RWPE2 (cell line): ENCODE measurements around the gene ATG2B.

Source experiments
- ATAC-seq: fragments of 200-7000 bp; cut with Tn5 transposase; 3 replicates; pipeline ENCODE4 v1.9.1; 2021; ENCODE audit warnings: low read depth
- DNase-seq: peaks from one replicate; pipeline ENCODE4 v3.0.0-alpha.2; 2020; ENCODE audit warnings: low spot score
- H3K27ac ChIP-seq: fragments of 450-650 bp; 2 replicates; pipeline ENCODE4 v1.5.1; 2017; ENCODE audit warnings: mild to moderate bottlenecking; ENCODE audit not compliant: poor library complexity, severe bottlenecking
- H3K27me3 ChIP-seq: fragments of 250-450 bp; sonication (Bioruptor Pico); 2 replicates; pipeline ENCODE4 v1.5.1; 2021; ENCODE audit warnings: mild to moderate bottlenecking, moderate library complexity; ENCODE audit not compliant: insufficient read depth, poor library complexity, severe bottlenecking
- H3K36me3 ChIP-seq: fragments of 250-450 bp; sonication (Bioruptor Pico); 2 replicates; pipeline ENCODE4 v1.5.1; 2020; ENCODE audit warnings: low read depth, mild to moderate bottlenecking, moderate library complexity
- H3K4me1 ChIP-seq: fragments of 250-450 bp; sonication (Bioruptor Pico); 2 replicates; pipeline ENCODE4 v1.5.1; 2021; ENCODE audit warnings: mild to moderate bottlenecking, moderate library complexity; ENCODE audit not compliant: insufficient read depth, poor library complexity, severe bottlenecking
- H3K4me3 ChIP-seq: fragments of 250-450 bp; sonication (Bioruptor Pico); 2 replicates; pipeline ENCODE4 v1.5.1; 2021; ENCODE audit warnings: mild to moderate bottlenecking, moderate library complexity; ENCODE audit not compliant: severe bottlenecking
- H3K9me3 ChIP-seq: fragments of 250-450 bp; sonication (Bioruptor Pico); 2 replicates; pipeline ENCODE4 v1.5.1; 2021; ENCODE audit warnings: mild to moderate bottlenecking, moderate library complexity; ENCODE audit not compliant: severe bottlenecking
- CTCF ChIP-seq: fragments of 450-650 bp; IDR thresholded peaks from one replicate; pipeline ENCODE4 v1.5.1; 2017; ENCODE audit warnings: mild to moderate bottlenecking, moderate library complexity; ENCODE audit not compliant: poor library complexity, severe bottlenecking

Gene ATG2B

DNA sequence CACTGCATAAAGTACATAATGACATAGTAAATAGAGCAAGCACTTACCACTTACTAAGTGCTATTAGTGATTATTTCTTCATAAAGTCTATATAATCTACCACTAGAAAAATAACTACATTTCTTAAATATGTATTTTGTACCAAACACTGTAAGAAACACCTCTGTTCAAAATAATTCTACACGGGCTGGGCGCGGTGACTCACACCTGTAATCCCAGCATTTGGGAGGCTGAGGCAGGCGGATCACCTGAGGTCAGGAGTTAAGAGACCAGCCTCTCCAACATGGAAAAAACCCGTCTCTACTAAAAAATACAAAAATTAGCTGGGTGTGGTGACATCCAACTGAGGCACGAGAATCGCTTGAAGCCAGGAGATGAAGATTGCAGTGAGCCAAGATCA lies 38.9 kb downstream of the ATG2B start:
- H3K4me1 ChIP-seq, result no peaks in the 10 kb centered on the region
- TF ChIP-seq CTCF, result no peak
- H3K27me3 ChIP-seq, result no peaks in the 10 kb centered on the region
- no peak overlapping the region for H3K27ac ChIP-seq
- ATAC-seq (no peak), DNase-seq (no peak)
- no peak overlapping the region for H3K4me3 ChIP-seq
- no peaks in the 10 kb centered on the region for H3K9me3 ChIP-seq
- H3K36me3 ChIP-seq, result peaks cover 42% of the 10 kb centered on the region

- ATAC-seq (no peak), DNase-seq (no peak)
- no peaks in the 10 kb centered on the region for H3K4me1 ChIP-seq
- no peak for TF ChIP-seq CTCF
- H3K36me3 ChIP-seq, result peaks cover 44% of the 10 kb centered on the region
- H3K4me3 ChIP-seq, result no peak overlapping the region
- no peak overlapping the region for H3K27ac ChIP-seq
- H3K27me3 ChIP-seq, result no peaks in the 10 kb centered on the region
- no peaks in the 10 kb centered on the region for H3K9me3 ChIP-seq
Observed at GRCh38 chr14:96320605-96321004, 42.5 kb downstream of the ATG2B start.

DNA sequence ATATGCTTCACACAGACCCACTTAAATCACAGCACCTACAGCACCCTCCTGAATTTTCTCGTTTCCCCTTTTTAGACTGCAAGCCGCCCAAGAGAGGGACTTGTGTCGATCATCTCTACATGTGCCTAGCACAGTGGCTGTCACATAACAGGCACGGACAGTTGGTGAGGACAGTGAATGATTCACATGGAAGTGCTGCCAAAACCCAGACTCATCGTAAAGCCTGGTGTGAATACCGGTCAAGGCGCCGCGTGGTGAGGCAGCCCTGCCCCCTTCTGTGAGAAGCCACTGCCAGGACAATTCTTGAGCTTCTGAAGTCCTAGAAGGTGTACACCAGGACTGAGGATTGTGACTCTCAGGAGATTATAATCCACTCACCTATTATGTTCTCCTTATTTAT lies 44.3 kb downstream of the ATG2B start:
- Histone ChIP-seq H3K27ac (no peak overlapping the region), H3K4me1 (no peaks in the 10 kb centered on the region), H3K4me3 (no peak overlapping the region), H3K27me3 (no peaks in the 10 kb centered on the region), H3K9me3 (no peaks in the 10 kb centered on the region), H3K36me3 (peaks cover 42% of the 10 kb centered on the region)
- TF ChIP-seq CTCF, result no peak
- ATAC-seq (no peak), DNase-seq (no peak)

- Histone ChIP-seq H3K36me3 (peaks cover 62% of the 10 kb centered on the region), H3K27me3 (no peaks in the 10 kb centered on the region)
- ATAC-seq, result no peak
Observed at GRCh38 chr14:96316087-96316486, 47.1 kb downstream of the ATG2B start.

DNA sequence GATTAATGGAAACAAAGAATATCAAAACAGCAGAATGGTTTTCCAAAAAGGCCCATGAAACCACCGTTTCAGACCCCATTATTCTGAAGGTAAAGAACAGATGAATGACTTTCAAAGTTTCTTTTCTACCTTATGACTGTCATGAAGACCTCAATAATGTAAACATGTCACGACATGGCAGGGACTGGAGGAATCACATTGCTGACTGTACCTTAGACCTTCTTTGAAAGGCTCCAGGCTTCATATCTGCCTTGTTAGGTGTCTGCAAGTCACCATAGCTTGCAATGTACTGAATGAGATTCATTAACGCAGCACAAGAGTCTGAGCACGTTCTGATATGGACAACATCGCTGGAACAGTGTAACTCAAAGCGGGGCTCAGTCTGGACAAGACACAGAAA lies 52.2 kb downstream of the ATG2B start:
- no peaks in the 10 kb centered on the region for H3K9me3 ChIP-seq
- no peaks in the 10 kb centered on the region for H3K4me1 ChIP-seq
- no peak for TF ChIP-seq CTCF
- ATAC-seq (no peak), DNase-seq (no peak)
- no peaks in the 10 kb centered on the region for H3K27me3 ChIP-seq
- H3K36me3 ChIP-seq, result peaks cover 83% of the 10 kb centered on the region
- no peak overlapping the region for H3K27ac ChIP-seq
- no peak overlapping the region for H3K4me3 ChIP-seq

More at GRCh38 chr14:96316087-96316486, 47.1 kb downstream of the ATG2B start:
- no peak for DNase-seq
- no peak for TF ChIP-seq CTCF
- H3K9me3 ChIP-seq, result no peaks in the 10 kb centered on the region
- H3K4me3 ChIP-seq, result no peak overlapping the region
- no peaks in the 10 kb centered on the region for H3K4me1 ChIP-seq
- no peak overlapping the region for H3K27ac ChIP-seq
